ENCODE data around the gene TSC2. TPM values are rescaled to one million over a fixed set of nuclear protein-coding genes. Genes with fewer than 3 reads are reported as not detected.
"Not testable (repeated sequence)": the region's sequence is repeated elsewhere in the genome, so short reads cannot be mapped to it uniquely, and the experiment has no call there.

The TSC2 gene
- total RNA-seq, 2 experiments from 2014 or later, result 87.9 to 97.4 TPM

GRCh38 chr16:2107121-2107790, 59.5 kb downstream of the TSC2 start:
- CTCF ChIA-PET; H3K9me3 Mint-ChIP-seq (ENCODE audit: insufficient read depth); H3K36me3 Mint-ChIP-seq (ENCODE audit: low read depth); H3K27ac Mint-ChIP-seq; H3K4me3 Mint-ChIP-seq; H3K4me1 Mint-ChIP-seq (ENCODE audit: low read depth); POLR2A ChIA-PET; DNase-seq; ATAC-seq; H3K27me3 Mint-ChIP-seq (ENCODE audit: low read depth): not testable (repeated sequence)

DNA sequence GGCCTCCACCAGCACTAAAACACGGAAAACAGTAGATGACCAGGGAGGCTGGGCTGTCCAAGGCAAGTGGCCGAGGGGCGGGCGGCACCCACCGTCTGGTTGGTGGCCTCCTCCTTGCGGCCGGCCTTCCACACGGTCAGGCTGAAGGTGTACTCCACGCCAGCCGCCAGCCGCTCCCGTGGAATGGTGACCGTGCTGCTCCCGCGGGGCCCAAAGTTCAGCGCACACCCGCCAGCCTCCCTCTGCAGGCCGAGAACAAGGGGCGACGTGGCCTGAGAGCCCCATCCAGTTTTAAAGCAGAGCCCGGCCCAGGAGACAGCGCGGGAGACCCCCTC, 60.0 kb downstream of the TSC2 start:
- POLR2A ChIA-PET; H3K27ac Mint-ChIP-seq; CTCF ChIA-PET; H3K36me3 Mint-ChIP-seq (ENCODE audit: low read depth); DNase-seq; H3K4me3 Mint-ChIP-seq; H3K27me3 Mint-ChIP-seq (ENCODE audit: low read depth); H3K9me3 Mint-ChIP-seq (ENCODE audit: insufficient read depth); ATAC-seq; H3K4me1 Mint-ChIP-seq (ENCODE audit: low read depth): not testable (repeated sequence)

DNA sequence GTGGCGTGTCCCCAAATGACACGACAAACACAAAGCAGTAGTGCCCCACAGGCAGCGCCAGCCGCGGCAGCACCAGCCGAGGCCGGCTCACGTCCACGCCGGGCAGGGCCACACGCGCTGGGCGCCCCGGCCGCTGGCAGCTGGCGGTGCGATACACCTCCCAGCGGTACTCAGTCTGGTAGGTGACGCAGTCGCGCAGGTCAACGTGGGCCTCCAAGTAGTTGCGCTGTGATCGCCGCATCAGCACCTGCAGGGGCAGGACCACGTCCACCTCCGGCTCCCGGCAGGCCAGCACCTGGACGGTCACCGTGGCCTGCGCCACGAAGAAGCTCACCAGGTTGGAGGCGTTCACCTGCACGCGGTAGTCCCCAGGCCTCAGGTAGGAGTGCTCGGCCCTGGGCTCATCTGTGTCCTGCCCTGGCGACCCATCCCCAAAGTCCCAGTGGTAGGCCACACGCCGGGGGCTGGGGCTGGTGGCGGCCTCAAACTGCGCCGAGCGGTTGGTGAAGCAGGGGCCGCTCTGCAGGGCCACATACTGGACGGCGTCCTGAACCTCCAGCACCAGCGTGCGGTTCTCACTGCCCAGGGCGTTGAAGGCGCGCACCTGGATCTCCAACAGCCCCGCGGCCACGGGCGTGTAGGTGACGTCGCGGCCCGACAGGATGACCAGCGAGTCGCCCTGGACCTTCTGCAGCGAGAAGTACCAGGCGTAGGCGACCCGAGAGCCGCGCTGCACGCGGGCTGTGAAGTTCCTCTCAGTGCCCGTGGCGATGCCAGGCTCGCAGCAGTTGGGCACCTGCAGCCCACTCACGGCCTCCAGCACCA, 60.9 kb downstream of the TSC2 start:
- CTCF ChIA-PET; DNase-seq; H3K27me3 Mint-ChIP-seq (ENCODE audit: low read depth); H3K4me1 Mint-ChIP-seq (ENCODE audit: low read depth); H3K4me3 Mint-ChIP-seq; H3K27ac Mint-ChIP-seq; ATAC-seq; H3K9me3 Mint-ChIP-seq (ENCODE audit: insufficient read depth); H3K36me3 Mint-ChIP-seq (ENCODE audit: low read depth); POLR2A ChIA-PET: not testable (repeated sequence)

- ATAC-seq; H3K9me3 Mint-ChIP-seq (ENCODE audit: insufficient read depth); CTCF ChIA-PET; DNase-seq; H3K4me1 Mint-ChIP-seq (ENCODE audit: low read depth); H3K4me3 Mint-ChIP-seq; H3K27ac Mint-ChIP-seq; POLR2A ChIA-PET; H3K27me3 Mint-ChIP-seq (ENCODE audit: low read depth); H3K36me3 Mint-ChIP-seq (ENCODE audit: low read depth): not testable (repeated sequence)
Observed at GRCh38 chr16:2109271-2109580, 61.4 kb downstream of the TSC2 start.

- H3K27me3 Mint-ChIP-seq (ENCODE audit: low read depth); CTCF ChIA-PET; H3K4me1 Mint-ChIP-seq (ENCODE audit: low read depth); DNase-seq; H3K36me3 Mint-ChIP-seq (ENCODE audit: low read depth); H3K27ac Mint-ChIP-seq; H3K4me3 Mint-ChIP-seq; POLR2A ChIA-PET; ATAC-seq; H3K9me3 Mint-ChIP-seq (ENCODE audit: insufficient read depth): not testable (repeated sequence)
Observed at GRCh38 chr16:2109872-2110271, 62.1 kb downstream of the TSC2 start.

DNA sequence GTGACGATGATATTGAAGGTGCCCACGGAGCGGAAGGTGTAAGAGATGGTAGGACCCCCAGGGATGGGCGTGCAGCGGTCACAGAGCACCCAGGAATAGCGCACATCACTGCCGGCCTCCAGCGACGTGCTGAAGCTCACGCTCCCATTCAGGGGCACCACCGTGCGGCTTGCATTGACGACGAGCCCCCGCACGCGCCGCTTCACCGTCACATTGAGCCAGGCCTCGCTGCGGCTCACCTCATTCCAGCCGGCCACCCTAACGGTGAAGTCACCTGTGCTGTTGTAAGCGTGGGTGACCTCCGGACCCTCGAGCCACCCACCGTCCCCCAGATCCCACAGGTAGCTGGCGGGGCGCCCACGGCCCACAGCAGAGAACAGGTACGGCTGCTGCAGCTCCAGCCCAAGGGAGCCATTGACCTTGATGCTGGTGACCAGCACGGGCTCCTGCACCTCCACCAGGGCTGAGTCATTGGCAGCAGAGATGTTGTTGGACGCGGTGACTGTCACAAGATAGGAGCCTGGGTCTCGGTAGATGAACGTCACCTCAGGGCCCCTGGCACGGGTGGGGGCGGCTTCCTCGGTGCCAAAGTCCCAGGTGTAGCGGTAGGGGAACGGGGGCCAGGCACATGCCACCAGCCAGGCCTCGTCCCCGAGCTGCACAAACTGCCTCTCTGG, 62.7 kb downstream of the TSC2 start:
- CTCF ChIA-PET; H3K27ac Mint-ChIP-seq; POLR2A ChIA-PET; DNase-seq; H3K36me3 Mint-ChIP-seq (ENCODE audit: low read depth); H3K4me1 Mint-ChIP-seq (ENCODE audit: low read depth); H3K9me3 Mint-ChIP-seq (ENCODE audit: insufficient read depth); H3K4me3 Mint-ChIP-seq; ATAC-seq; H3K27me3 Mint-ChIP-seq (ENCODE audit: low read depth): not testable (repeated sequence)

DNA sequence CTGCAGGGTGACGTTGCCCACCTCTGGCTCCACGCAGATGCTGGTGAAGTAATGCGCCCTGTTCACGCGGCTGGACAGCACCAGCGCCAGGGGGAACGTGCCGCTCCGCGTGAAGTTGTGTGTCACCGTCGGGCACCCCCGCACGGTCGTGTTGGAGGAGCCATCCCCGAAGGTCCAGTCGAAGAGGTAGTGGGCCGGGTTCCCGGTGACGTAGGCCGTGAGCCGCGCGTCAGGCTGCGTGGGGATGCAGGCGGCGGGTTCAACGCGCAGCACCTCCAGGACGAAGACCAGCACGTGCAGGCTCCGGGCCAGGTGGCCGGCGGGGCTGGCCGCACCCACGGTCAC, 63.2 kb downstream of the TSC2 start:
- H3K36me3 Mint-ChIP-seq (ENCODE audit: low read depth); H3K4me1 Mint-ChIP-seq (ENCODE audit: low read depth); H3K27ac Mint-ChIP-seq; ATAC-seq; DNase-seq; H3K9me3 Mint-ChIP-seq (ENCODE audit: insufficient read depth); H3K4me3 Mint-ChIP-seq; CTCF ChIA-PET; POLR2A ChIA-PET; H3K27me3 Mint-ChIP-seq (ENCODE audit: low read depth): not testable (repeated sequence)

- H3K27me3 Mint-ChIP-seq (ENCODE audit: low read depth); H3K4me3 Mint-ChIP-seq; POLR2A ChIA-PET; H3K4me1 Mint-ChIP-seq (ENCODE audit: low read depth); CTCF ChIA-PET; DNase-seq; ATAC-seq; H3K36me3 Mint-ChIP-seq (ENCODE audit: low read depth); H3K9me3 Mint-ChIP-seq (ENCODE audit: insufficient read depth); H3K27ac Mint-ChIP-seq: not testable (repeated sequence)
Observed at GRCh38 chr16:2111412-2112335, 63.9 kb downstream of the TSC2 start.

DNA sequence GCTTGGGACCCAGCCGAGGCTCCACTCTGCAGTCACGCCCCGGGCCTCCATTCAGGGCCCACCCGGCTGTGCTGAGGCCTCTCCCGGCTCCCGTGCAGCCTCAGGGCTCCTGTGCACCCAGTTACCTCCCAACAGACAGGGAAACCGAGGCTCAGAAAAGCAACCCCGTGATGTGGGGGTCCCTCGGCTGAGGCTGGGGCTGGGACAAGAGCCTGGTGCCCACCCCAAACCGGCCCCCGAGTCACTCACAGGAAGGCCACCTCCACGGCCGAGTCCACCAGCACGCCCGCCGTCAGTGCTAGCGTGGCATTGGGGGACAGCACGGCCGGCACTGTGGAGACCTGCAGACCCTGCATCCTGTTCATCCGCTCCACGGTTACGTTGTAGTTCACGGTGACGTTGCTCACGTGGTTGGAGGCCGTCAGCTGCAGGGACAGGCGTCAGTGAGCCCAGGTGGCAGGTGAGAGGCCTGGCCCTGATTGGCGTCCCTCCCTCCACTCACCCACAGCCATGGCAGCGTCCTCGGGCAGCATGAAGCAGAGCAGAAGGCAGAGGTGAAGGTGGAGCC, 64.8 kb downstream of the TSC2 start:
- H3K27ac Mint-ChIP-seq; DNase-seq; H3K9me3 Mint-ChIP-seq (ENCODE audit: insufficient read depth); H3K27me3 Mint-ChIP-seq (ENCODE audit: low read depth); H3K4me1 Mint-ChIP-seq (ENCODE audit: low read depth); H3K4me3 Mint-ChIP-seq; CTCF ChIA-PET; H3K36me3 Mint-ChIP-seq (ENCODE audit: low read depth); POLR2A ChIA-PET; ATAC-seq: not testable (repeated sequence)

GRCh38 chr16:2114225-2114624, 66.4 kb downstream of the TSC2 start:
- DNase-seq; H3K27ac Mint-ChIP-seq; H3K9me3 Mint-ChIP-seq (ENCODE audit: insufficient read depth); H3K4me1 Mint-ChIP-seq (ENCODE audit: low read depth); H3K27me3 Mint-ChIP-seq (ENCODE audit: low read depth); H3K4me3 Mint-ChIP-seq; CTCF ChIA-PET; POLR2A ChIA-PET; H3K36me3 Mint-ChIP-seq (ENCODE audit: low read depth); ATAC-seq: not testable (repeated sequence)

DNA sequence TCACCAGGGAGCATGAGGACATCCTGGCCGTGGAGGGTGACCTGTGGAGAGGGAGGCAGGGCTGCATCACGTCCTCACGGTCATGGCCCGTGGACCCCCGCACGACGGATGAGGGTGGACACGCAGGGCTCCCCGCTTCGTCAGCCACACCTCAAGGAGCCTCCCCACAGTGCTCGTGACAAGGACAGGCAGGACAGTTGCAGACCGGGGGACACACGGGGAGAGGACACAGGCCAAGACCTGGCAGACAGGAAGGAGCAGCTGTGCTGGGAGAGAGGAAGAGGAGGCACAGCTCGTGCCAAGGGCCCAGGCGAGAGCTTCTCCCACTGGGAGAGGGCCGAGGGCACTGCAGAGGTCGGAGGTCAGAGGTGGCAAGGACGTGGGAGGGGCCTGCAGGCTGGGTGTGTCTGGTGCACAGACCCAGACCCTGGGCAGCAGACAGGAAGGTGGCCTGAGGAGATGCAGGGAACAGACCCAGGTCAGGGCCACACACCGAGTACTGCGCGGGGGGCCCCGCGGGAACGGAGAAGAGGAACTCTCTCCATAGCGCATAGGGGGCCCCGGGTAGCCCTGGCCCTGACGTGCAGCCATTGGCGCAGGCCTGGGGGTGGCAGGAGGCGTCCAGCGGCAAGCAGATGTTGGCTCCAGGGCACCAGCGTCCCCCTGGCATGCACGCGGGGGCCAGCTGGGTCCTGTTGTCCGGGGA, 67.3 kb downstream of the TSC2 start:
- ATAC-seq; H3K27ac Mint-ChIP-seq; H3K4me1 Mint-ChIP-seq (ENCODE audit: low read depth); DNase-seq; H3K4me3 Mint-ChIP-seq; H3K9me3 Mint-ChIP-seq (ENCODE audit: insufficient read depth); H3K27me3 Mint-ChIP-seq (ENCODE audit: low read depth); CTCF ChIA-PET; H3K36me3 Mint-ChIP-seq (ENCODE audit: low read depth): not testable (repeated sequence)
- POLR2A ChIA-PET, result interaction anchor here (0.6 kb wide), 1 partner anchor 575 kb away, joined by 3 read pairs; no protein-coding TSS in a partner anchor
